ENCODE data around the gene MOSMO. TPM values are rescaled to one million over a fixed set of nuclear protein-coding genes. Genes with fewer than 3 reads are reported as not detected.

The MOSMO gene
- total and polyA plus RNA-seq, 4 donors, result 3.9 to 13.6 (median 4.5) TPM

- Histone ChIP-seq H3K27me3 (ENCODE audit: control insufficient read depth in 4 of 4, insufficient read depth in 4 of 4, low read length in 3 of 4) (no peaks in the 10 kb centered on the region), H3K4me3 (ENCODE audit: low read depth in 1 of 3, low read length in 3 of 3) (no peak overlapping the region), H3K27ac (ENCODE audit: low read depth in 1 of 2, low read length in 2 of 2) (no peak overlapping the region), H3K4me1 (ENCODE audit: control insufficient read depth in 4 of 4, insufficient read depth in 4 of 4, low read length in 3 of 4) (peaks cover 0 to 12% (median 3%) of the 10 kb centered on the region in 4 donors), H3K36me3 (ENCODE audit: control insufficient read depth in 4 of 4, insufficient read depth in 3 of 4, low read depth in 1 of 4, low read length in 3 of 4) (peaks cover 0 to 1% (median 0%) of the 10 kb centered on the region in 4 donors), H3K9ac (ENCODE audit: low read depth in 1 of 2, low read length in 2 of 2) (no peak overlapping the region), H3K9me3 (ENCODE audit: control insufficient read depth in 4 of 4, low read length in 3 of 4) (no peaks in the 10 kb centered on the region)
- WGBS, result 85% methylated on average over 4 of the region's 4 CpGs
- no peak for DNase-seq (ENCODE audit: low spot score)
- no peak for TF ChIP-seq ATF3 (IDR thresholded peaks at IDR 0.05)
- no peak for TF ChIP-seq CTCF (IDR thresholded peaks at IDR 0.05; ENCODE audit: low read depth, low read length, missing input control)
- no peak for TF ChIP-seq ZBTB33 (IDR thresholded peaks at IDR 0.05)
- TF ChIP-seq SP1 (IDR thresholded peaks at IDR 0.05), result no peak
- no peak for TF ChIP-seq GABPA (IDR thresholded peaks at IDR 0.05 in 1 of 2, conservative IDR thresholded peaks at IDR 0.05 in 1 of 2)
- TF ChIP-seq TAF1 (conservative IDR thresholded peaks at IDR 0.05), result no peak
- no peak for TF ChIP-seq JUND (IDR thresholded peaks at IDR 0.05)
These were observed 21.7 kb downstream of the MOSMO start for GRCh38 chr16:22029632-22030031.

GRCh38 chr16:22030087-22030812, 22.3 kb downstream of the MOSMO start:
- peaks cover 0 to 1% (median 0%) of the 10 kb centered on the region in 4 donors for H3K36me3 ChIP-seq (ENCODE audit: control insufficient read depth in 4 of 4, insufficient read depth in 3 of 4, low read depth in 1 of 4, low read length in 3 of 4)
- no peaks in the 10 kb centered on the region for H3K27me3 ChIP-seq (ENCODE audit: control insufficient read depth in 4 of 4, insufficient read depth in 4 of 4, low read length in 3 of 4)
- no peak overlapping the region for H3K4me3 ChIP-seq (ENCODE audit: low read depth in 1 of 3, low read length in 3 of 3)
- no peak for DNase-seq (ENCODE audit: low spot score)
- peaks cover 0 to 12% (median 3%) of the 10 kb centered on the region in 4 donors for H3K4me1 ChIP-seq (ENCODE audit: control insufficient read depth in 4 of 4, insufficient read depth in 4 of 4, low read length in 3 of 4)
- no peak overlapping the region for H3K27ac ChIP-seq (ENCODE audit: low read depth in 1 of 2, low read length in 2 of 2)
- no peaks in the 10 kb centered on the region for H3K9me3 ChIP-seq (ENCODE audit: control insufficient read depth in 4 of 4, low read length in 3 of 4)
- H3K9ac ChIP-seq (ENCODE audit: low read depth in 1 of 2, low read length in 2 of 2), result no peak overlapping the region
- 49% methylated on average over 6 of the region's 6 CpGs for WGBS
- TF ChIP-seq JUND (IDR thresholded peaks at IDR 0.05) (no peak), GABPA (IDR thresholded peaks at IDR 0.05 in 1 of 2, conservative IDR thresholded peaks at IDR 0.05 in 1 of 2) (no peak), REST (IDR thresholded peaks at IDR 0.05) (no peak), RXRA (IDR thresholded peaks at IDR 0.05) (peak; percentile 28 to 40), HNF4A (conservative IDR thresholded peaks at IDR 0.05) (peak; percentile 56 to 57), MAX (IDR thresholded peaks at IDR 0.05) (peak; percentile 16), RAD21 (IDR thresholded peaks at IDR 0.05) (no peak)

Data from liver (tissue), 9 donors.